Fibroblast of mammary gland (primary cell): ENCODE results near the gene REXO1.

Source experiments
- DNase-seq: peaks from one replicate; pipeline ENCODE4 v3.0.0-alpha.2; 2010; ENCODE audit warnings: low read depth
- H3K4me3 ChIP-seq: 2 replicates; pipeline ENCODE4 v1.5.1; 2011; ENCODE audit warnings: low read depth, mild to moderate bottlenecking, low read length, moderate library complexity; ENCODE audit not compliant: control insufficient read depth
- TF ChIP-seq, protein P1 (sequence below): conservative IDR thresholded peaks from 2 replicates; pipeline ENCODE4 v1.5.1; 2011; ENCODE audit warnings: low read depth, low read length, inconsistent platforms; ENCODE audit not compliant: control insufficient read depth, insufficient read depth

REXO1 gene

DNA sequence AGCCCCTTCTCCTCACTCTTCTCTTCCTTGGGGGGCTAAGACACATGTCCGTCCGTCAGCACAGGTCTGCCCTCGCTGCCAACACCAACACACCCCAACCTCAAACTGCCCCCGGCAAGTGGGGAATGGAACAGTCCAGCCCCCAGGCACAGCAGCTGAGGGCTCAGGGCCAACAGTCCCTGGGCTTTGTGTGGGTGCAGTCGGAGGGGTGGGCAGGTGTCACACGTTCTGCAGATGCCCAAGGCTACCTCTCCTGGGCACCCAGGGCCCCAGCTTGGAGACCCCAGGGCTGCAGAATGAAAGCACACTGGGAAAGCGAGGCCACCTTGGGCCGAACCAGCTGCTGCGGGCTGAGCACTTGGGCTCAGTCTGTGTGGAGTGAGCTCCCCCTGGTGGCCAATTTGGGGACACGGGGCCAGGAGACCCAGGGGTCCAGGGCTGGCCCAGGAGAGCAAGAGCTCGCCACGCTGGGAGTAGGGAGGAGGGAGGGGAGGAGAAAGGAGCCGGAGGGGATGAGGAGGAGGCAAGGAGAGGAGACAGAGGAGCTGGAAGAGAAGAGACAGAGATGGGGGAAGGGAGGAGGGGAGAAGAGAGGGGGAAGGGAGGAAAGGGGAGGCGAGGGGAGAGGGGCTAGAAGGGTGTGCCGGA lies 22.2 kb downstream of the REXO1 start:
- TF ChIP-seq, protein P1, sequence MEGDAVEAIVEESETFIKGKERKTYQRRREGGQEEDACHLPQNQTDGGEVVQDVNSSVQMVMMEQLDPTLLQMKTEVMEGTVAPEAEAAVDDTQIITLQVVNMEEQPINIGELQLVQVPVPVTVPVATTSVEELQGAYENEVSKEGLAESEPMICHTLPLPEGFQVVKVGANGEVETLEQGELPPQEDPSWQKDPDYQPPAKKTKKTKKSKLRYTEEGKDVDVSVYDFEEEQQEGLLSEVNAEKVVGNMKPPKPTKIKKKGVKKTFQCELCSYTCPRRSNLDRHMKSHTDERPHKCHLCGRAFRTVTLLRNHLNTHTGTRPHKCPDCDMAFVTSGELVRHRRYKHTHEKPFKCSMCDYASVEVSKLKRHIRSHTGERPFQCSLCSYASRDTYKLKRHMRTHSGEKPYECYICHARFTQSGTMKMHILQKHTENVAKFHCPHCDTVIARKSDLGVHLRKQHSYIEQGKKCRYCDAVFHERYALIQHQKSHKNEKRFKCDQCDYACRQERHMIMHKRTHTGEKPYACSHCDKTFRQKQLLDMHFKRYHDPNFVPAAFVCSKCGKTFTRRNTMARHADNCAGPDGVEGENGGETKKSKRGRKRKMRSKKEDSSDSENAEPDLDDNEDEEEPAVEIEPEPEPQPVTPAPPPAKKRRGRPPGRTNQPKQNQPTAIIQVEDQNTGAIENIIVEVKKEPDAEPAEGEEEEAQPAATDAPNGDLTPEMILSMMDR, result peak; percentile 84
- peak; percentile 61 for DNase-seq

DNA sequence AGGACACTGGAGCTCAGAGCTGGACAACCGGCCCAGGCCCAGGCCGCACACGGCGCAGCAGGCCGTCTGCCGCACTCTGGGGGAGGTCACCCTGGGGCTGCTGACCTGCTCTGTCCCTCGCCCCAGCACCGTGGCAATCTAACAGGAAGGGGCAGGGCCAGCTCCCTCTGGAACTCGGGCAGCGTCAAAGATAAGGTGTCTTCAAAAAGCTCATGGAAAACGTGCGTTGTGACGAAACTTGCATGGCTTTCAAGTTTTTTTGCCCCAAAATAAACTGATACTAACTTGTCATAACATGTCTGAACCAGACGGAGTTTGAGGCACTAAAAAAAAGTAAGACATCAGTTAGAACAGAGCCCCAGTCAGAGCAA lies 24.0 kb downstream of the REXO1 start:
- DNase-seq, result no peak
- H3K4me3 ChIP-seq, result no peak overlapping the region
- TF ChIP-seq, protein P1, result no peak

More for the DNA sequence above, 22.2 kb downstream of the REXO1 start:
- H3K4me3 ChIP-seq, result no peak overlapping the region

DNA sequence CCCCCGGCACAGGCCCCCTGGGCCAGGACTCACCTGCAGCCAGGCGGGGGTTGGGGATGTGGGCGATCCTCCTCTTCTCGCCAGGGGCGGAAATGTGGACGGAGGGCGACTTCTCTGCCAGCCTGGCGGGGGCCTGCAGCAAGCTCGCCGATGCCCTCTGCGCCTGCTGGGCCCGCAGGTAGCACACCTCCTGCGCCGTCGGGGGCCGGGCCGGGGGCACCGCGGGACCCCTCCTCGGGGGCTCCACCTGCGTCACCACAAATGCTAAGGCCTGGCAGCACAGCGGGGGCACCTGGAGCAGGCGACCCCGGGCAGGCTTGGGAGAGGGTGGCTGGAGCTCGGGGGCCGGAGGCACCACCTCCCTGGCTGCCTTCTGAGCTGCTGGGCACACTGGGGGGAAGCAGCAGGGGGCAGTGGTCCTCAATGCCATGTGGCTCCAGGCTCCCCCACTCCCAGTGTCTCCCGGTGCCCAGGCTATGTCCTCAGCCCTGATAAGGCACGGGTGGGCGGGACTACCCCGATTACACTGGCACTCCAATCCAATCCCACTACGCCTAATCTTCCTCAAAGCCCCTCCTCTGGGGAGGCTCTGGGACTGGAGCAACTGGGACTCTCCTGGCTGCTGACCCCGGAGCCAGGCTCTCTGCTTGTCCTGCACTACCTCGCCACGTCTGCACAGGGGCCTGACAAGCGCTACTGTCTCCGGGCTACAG lies 24.6 kb downstream of the REXO1 start:
- H3K4me3 ChIP-seq, result no peak overlapping the region
- TF ChIP-seq, protein P1, result no peak

DNA sequence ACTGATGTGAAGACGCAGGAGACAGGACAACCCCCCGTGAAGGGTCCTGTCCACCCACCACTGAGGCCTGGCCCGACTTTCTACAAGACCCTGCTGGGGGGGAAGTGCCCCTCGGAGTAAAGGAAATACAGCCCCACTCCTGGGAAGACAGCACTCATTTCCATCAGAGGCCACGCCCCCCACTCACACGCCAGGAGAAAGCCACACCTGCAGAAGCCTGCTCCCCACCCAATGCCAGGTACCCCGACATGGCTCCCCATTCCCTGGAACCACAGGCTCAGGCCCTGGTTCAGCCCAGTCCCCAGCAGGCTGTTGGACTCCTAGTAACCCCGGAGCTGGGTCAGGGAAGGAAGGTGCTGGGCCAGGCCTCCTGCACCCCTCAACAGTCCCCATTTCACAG lies 25.3 kb downstream of the REXO1 start:
- no peak overlapping the region for H3K4me3 ChIP-seq
- TF ChIP-seq, protein P1, result no peak
- no peak for DNase-seq

More for the DNA sequence above, 24.6 kb downstream of the REXO1 start:
- DNase-seq, result no peak

DNA sequence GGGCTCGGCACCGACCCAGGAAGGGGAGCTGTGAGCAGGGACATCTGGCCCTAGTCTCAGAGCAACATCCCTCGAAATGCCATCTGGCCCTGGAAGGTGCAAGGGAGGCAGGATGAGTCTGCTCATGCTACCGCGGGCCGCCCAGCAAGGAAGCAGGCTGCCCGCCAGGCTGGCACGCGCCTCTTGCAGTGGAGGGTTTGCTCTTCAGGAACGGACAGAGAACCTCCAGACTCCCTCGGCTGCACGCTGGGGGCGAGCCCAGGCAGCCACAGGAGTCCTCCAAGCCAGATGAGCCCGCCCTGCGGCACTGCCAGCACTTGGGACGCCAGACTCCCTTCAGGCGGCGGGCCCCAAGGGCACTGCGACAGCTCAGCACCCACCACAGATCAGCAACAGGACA lies 26.1 kb downstream of the REXO1 start:
- TF ChIP-seq, protein P1, result no peak
- no peak for DNase-seq

DNA sequence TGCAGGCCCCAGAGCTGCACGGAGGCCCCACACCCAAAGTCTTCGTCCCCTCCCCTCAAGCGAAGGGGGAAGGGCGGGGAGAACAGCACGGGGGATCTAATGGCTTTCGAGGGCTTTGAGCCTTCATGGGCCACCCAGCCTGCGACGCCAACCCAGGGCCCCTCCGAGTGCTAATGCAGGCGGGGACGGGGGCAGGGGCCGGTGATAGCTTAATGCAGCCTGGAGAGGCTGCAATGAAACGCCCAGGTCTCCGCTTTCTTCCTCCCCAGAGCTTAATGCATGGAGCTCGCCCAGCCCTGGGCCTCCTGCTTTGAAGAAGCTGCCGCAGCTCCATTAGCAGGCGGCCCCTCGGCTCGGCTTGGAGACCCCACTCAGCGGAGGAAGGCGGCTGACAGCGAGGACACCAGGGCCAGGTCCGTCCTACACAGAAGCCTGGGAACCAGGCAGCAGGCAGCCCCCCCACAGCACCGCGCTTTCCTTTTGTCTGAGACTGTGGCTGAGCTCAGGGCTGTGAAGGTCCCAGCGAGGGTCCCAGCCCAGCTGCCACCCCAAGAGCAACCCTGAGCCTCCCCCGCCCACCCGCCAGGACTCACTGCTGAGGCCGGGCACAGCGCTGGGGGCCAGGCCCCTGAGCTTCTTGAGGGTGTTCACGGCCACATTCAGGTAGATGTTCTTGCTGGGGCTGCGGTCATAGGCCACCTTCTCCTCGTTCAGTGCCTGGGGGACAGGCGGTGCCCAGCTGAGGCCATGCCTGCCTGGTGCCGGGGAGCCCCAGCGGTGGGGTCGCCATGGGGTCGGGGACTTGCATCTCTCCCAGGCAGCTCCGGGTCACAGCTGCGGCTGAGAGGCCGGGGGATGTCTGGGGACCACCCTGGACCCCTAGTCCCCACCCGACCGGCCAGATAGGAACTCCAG lies 28.7 kb downstream of the REXO1 start:
- no peak overlapping the region for H3K4me3 ChIP-seq
- TF ChIP-seq, protein P1, result no peak
- no peak for DNase-seq

More for the DNA sequence above, 26.1 kb downstream of the REXO1 start:
- H3K4me3 ChIP-seq, result no peak overlapping the region
